Fibroblast of lung (primary cell): ENCODE measurements around the gene PPP1R1C. TPM values are rescaled to one million over a fixed set of nuclear protein-coding genes. Genes with fewer than 3 reads are reported as not detected.

Experiments used
- DNase-seq, 2 donors: peaks; one replicate each; pipeline versions ENCODE4 v3.0.0 to v3.0.0-alpha.2; 2010; ENCODE audit warnings: low read depth in 2 of 2
- H2AFZ ChIP-seq: 2 replicates; pipeline ENCODE4 v1.5.1; 2012; ENCODE audit warnings: low read length, control low read depth, inconsistent platforms
- H3K27ac ChIP-seq: 2 replicates; pipeline ENCODE4 v1.5.1; 2011; ENCODE audit warnings: low read length, control low read depth; ENCODE audit not compliant: insufficient read depth
- H3K27me3 ChIP-seq: 2 replicates; pipeline ENCODE4 v1.5.1; 2011; ENCODE audit warnings: mild to moderate bottlenecking, low read length; ENCODE audit not compliant: control insufficient read depth, insufficient read depth
- H3K36me3 ChIP-seq: 2 replicates; pipeline ENCODE4 v1.5.1; 2011; ENCODE audit warnings: low read length; ENCODE audit not compliant: control insufficient read depth, insufficient read depth
- H3K4me1 ChIP-seq: 2 replicates; pipeline ENCODE4 v1.5.1; 2011; ENCODE audit warnings: low read length; ENCODE audit not compliant: control insufficient read depth, insufficient read depth; ENCODE audit errors: extremely low read depth
- H3K4me2 ChIP-seq: 2 replicates; pipeline ENCODE4 v1.5.1; 2011; ENCODE audit warnings: low read length, control low read depth; ENCODE audit not compliant: insufficient read depth; ENCODE audit errors: extremely low read depth
- H3K4me3 ChIP-seq, 4 experiments: fragments of 200-600 bp in 1 of 4; sonication (generic) in 1 of 4; replicated peaks in 1 of 4; 2 replicates each; pipeline ENCODE4 v1.5.1; 2011 to 2016; ENCODE audit warnings: low read length in 4 of 4, low read depth in 3 of 4, mild to moderate bottlenecking in 3 of 4, control low read depth in 2 of 4, inconsistent platforms in 1 of 4, mixed read lengths in 1 of 4; ENCODE audit not compliant: insufficient read depth in 1 of 4; ENCODE audit errors: control extremely low read depth in 1 of 4
- H3K79me2 ChIP-seq: 2 replicates; pipeline ENCODE4 v1.5.1; 2012; ENCODE audit warnings: mild to moderate bottlenecking, low read length, inconsistent platforms; ENCODE audit not compliant: control insufficient read depth, insufficient read depth
- H3K9ac ChIP-seq: 2 replicates; pipeline ENCODE4 v1.5.1; 2011; ENCODE audit warnings: mild to moderate bottlenecking, low read length, control low read depth; ENCODE audit not compliant: insufficient read depth
- H3K9me3 ChIP-seq: 2 replicates; pipeline ENCODE4 v1.5.1; 2012; ENCODE audit warnings: low read depth, low read length; ENCODE audit not compliant: control insufficient read depth, insufficient read depth
- H4K20me1 ChIP-seq: 2 replicates; pipeline ENCODE4 v1.5.1; 2011; ENCODE audit warnings: low read length; ENCODE audit not compliant: control insufficient read depth, insufficient read depth; ENCODE audit errors: extremely low read depth
- EZH2 ChIP-seq: IDR thresholded peaks from 2 replicates; pipeline ENCODE4 v1.5.1; 2012; ENCODE audit warnings: low read length, control low read depth, mild to moderate bottlenecking; ENCODE audit errors: missing control alignments
- polyA plus RNA-seq, 2 donors: library from polyadenylated mRNA; depleted of rRNA in 1 of 2; stranded (reverse) in 1 of 2; unstranded in 1 of 2; fragments of >200 nt; gene quantifications; 2 replicates each; pipeline ENCODE4 v1.2.1, GENCODE V29; 2011 to 2012; ENCODE audit warnings: missing spikeins in 1 of 2
- total RNA-seq: library from RNA; depleted of rRNA; stranded (reverse); fragments of >200 nt; gene quantifications from 2 replicates; pipeline ENCODE4 v1.2.1, GENCODE V29; 2014
- TF ChIP-seq, protein P1 (sequence below), 2 donors: IDR thresholded peaks in 1 of 2; conservative IDR thresholded peaks in 1 of 2; 1 replicate in 1 of 2; 2 replicates in 1 of 2; pipeline ENCODE4 v1.5.1; 2011 to 2012; ENCODE audit warnings: low read length in 2 of 2, control low read depth in 1 of 2, inconsistent platforms in 1 of 2, low read depth in 1 of 2, mild to moderate bottlenecking in 1 of 2

The PPP1R1C gene
- total and polyA plus RNA-seq, 2 donors (not counting 1 experiment from before 2014, with no cell fraction given), result 0.50 to 0.57 TPM

DNA sequence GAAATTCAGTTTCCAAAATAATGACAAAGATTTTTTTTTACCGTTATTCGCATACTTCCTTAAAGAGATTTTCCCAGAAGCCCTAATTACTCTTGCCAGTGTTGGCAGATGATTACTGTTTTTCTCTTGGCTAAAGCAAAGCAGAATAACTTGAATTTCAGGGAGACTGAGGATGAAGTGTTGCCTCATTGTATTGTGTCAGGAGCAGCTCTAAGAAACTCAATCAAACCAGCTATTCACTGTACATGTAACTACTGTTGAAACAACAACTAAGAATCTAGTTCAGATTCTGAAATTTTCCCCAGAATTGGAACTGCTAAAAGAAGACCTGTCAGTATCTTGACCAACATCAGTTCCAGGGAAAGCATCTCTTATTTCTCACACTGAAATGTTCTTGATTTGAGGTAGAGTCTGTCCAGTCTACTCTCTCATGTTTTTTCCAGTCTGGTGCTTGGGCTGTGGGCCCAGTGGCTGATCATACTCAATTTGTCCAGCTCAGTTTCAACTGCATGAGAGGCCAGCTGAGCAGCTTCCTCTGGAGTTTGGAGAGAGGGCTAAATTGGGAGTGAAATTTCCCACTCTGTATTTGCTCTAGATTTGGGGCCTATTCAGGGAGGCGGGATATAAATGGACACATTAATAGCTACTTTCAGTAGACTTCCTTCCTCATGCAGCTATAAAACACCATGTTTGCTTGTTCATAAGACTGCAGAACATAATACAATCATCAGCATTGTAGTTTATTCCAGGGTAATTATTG lies 78.5 kb downstream of the PPP1R1C start:
- H3K27ac ChIP-seq, result no peak overlapping the region
- peak; percentile 18 to 48 for DNase-seq
- TF ChIP-seq EZH2, result no peak
- TF ChIP-seq, protein P1, sequence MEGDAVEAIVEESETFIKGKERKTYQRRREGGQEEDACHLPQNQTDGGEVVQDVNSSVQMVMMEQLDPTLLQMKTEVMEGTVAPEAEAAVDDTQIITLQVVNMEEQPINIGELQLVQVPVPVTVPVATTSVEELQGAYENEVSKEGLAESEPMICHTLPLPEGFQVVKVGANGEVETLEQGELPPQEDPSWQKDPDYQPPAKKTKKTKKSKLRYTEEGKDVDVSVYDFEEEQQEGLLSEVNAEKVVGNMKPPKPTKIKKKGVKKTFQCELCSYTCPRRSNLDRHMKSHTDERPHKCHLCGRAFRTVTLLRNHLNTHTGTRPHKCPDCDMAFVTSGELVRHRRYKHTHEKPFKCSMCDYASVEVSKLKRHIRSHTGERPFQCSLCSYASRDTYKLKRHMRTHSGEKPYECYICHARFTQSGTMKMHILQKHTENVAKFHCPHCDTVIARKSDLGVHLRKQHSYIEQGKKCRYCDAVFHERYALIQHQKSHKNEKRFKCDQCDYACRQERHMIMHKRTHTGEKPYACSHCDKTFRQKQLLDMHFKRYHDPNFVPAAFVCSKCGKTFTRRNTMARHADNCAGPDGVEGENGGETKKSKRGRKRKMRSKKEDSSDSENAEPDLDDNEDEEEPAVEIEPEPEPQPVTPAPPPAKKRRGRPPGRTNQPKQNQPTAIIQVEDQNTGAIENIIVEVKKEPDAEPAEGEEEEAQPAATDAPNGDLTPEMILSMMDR (conservative IDR thresholded peaks at IDR 0.05 in 1 of 2, IDR thresholded peaks at IDR 0.05 in 1 of 2; ENCODE audit: low read depth in 1 of 2, low read length in 2 of 2), result no peak
- no peaks in the 10 kb centered on the region for H4K20me1 ChIP-seq
- no peak overlapping the region for H3K4me3 ChIP-seq
- no peaks in the 10 kb centered on the region for H3K27me3 ChIP-seq
- peak overlapping the region; percentile 62 for H2AFZ ChIP-seq
- no peaks in the 10 kb centered on the region for H3K9me3 ChIP-seq
- H3K9ac ChIP-seq, result no peak overlapping the region
- no peaks in the 10 kb centered on the region for H3K79me2 ChIP-seq
- no peaks in the 10 kb centered on the region for H3K36me3 ChIP-seq
- H3K4me1 ChIP-seq, result peaks cover 13% of the 10 kb centered on the region
- H3K4me2 ChIP-seq, result peak overlapping the region; percentile 7

DNA sequence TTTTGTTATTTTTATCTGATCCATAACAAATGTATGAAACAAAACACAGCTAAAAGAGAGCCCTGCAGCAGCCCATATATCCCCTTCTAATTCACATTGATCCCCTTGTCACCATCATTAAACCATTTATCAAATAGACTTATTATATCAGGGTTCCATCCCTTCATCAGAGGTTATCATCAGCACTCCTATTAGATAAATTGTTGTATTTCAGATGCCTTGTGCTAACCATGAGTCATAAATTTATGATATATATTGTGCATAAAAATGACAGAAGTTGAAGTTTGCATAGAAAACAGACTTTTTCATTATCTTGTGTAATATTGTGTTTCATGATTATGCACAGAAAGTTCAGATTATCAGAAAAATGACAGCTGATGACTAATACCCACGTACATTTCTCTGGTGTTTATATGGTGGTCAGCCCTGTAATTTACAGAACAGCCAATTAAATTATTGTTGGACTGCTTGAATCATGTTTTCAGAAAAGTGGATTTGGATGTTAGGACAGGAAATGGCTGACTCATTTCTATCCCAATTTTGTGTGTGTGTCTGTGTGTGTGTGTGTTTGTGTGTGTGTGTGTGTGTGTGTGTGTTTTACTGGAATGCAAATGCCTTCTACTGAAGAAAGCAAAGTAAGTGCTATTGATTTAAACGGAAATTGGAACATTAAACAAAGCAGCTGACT lies 80.9 kb downstream of the PPP1R1C start:
- no peak overlapping the region for H3K27ac ChIP-seq
- peak overlapping the region; percentile 9 for H3K4me2 ChIP-seq
- peak; percentile 97 to 99 for DNase-seq
- no peak overlapping the region for H3K4me3 ChIP-seq
- no peaks in the 10 kb centered on the region for H3K36me3 ChIP-seq
- no peaks in the 10 kb centered on the region for H3K27me3 ChIP-seq
- H2AFZ ChIP-seq, result no peak overlapping the region
- H3K79me2 ChIP-seq, result no peaks in the 10 kb centered on the region
- no peaks in the 10 kb centered on the region for H4K20me1 ChIP-seq
- no peak overlapping the region for H3K9ac ChIP-seq
- no peak for TF ChIP-seq EZH2
- TF ChIP-seq, protein P1 (conservative IDR thresholded peaks at IDR 0.05 in 1 of 2, IDR thresholded peaks at IDR 0.05 in 1 of 2; ENCODE audit: low read depth in 1 of 2, low read length in 2 of 2), result no peak
- no peaks in the 10 kb centered on the region for H3K9me3 ChIP-seq
- H3K4me1 ChIP-seq, result peaks cover 15% of the 10 kb centered on the region

DNA sequence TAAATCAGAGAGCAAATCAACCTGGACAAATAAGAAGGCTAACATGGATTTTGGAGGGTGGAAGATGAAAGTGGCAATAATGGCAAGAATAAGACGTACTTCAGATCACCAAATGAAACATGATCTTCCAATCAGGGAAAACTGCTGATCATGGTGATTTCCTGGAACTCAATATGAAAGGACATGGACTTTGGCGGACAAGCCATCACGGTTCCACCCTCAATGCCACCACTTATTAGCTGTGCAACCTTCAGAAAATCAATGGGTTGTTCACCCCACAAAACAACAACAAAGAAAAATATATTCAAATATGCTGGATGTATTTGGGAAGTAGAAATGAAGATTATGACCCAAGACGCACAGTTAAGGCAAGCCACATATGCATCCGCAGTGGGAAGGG lies 81.7 kb downstream of the PPP1R1C start:
- no peak overlapping the region for H3K4me3 ChIP-seq
- H3K4me2 ChIP-seq, result no peak overlapping the region
- no peak overlapping the region for H2AFZ ChIP-seq
- no peaks in the 10 kb centered on the region for H3K9me3 ChIP-seq
- no peaks in the 10 kb centered on the region for H4K20me1 ChIP-seq
- TF ChIP-seq, protein P1 (conservative IDR thresholded peaks at IDR 0.05 in 1 of 2, IDR thresholded peaks at IDR 0.05 in 1 of 2; ENCODE audit: low read depth in 1 of 2, low read length in 2 of 2), result no peak
- no peak for TF ChIP-seq EZH2
- H3K27ac ChIP-seq, result peak overlapping the region; percentile 0
- no peak overlapping the region for H3K9ac ChIP-seq
- H3K36me3 ChIP-seq, result no peaks in the 10 kb centered on the region
- H3K27me3 ChIP-seq, result no peaks in the 10 kb centered on the region
- H3K4me1 ChIP-seq, result peaks cover 15% of the 10 kb centered on the region
- no peak for DNase-seq
- no peaks in the 10 kb centered on the region for H3K79me2 ChIP-seq
